Hepatocyte (in vitro differentiated cells): Measurements from ENCODE around the gene TXNRD1. TPM values are rescaled to one million over a fixed set of nuclear protein-coding genes. Genes with fewer than 3 reads are reported as not detected.
A peak's percentile ranks its signal among the peaks of the same experiment; 100 is the strongest.

Source experiments
- DNase-seq: peaks from one replicate; pipeline ENCODE4 v3.0.0-alpha.2; 2016; ENCODE audit warnings: low spot score
- H2AFZ ChIP-seq: fragments of 200-600 bp; sonication (generic); 2 replicates; pipeline ENCODE4 v1.6.0; 2016; ENCODE audit warnings: antibody characterized with exemption, mild to moderate bottlenecking
- H3K27ac ChIP-seq: fragments of 200-600 bp; sonication (generic); 2 replicates; pipeline ENCODE4 v1.5.1; 2016; ENCODE audit warnings: mild to moderate bottlenecking
- H3K27me3 ChIP-seq: fragments of 200-600 bp; sonication (generic); 2 replicates; pipeline ENCODE4 v1.6.1; 2016
- H3K36me3 ChIP-seq: fragments of 200-600 bp; sonication (generic); replicated peaks from 2 replicates; pipeline ENCODE4 v1.5.1; 2016; ENCODE audit warnings: low read depth; ENCODE audit not compliant: insufficient read depth
- H3K4me1 ChIP-seq: fragments of 200-600 bp; sonication (generic); 2 replicates; pipeline ENCODE4 v1.5.1; 2016; ENCODE audit warnings: mild to moderate bottlenecking, moderate library complexity; ENCODE audit not compliant: insufficient read depth
- H3K4me2 ChIP-seq: fragments of 200-600 bp; sonication (generic); 2 replicates; pipeline ENCODE4 v1.6.0; 2016
- H3K4me3 ChIP-seq: fragments of 200-600 bp; sonication (generic); 2 replicates; pipeline ENCODE4 v1.5.1; 2016; ENCODE audit warnings: mild to moderate bottlenecking
- H3K79me2 ChIP-seq: fragments of 200-600 bp; sonication (generic); 2 replicates; pipeline ENCODE4 v1.6.0; 2017; ENCODE audit warnings: mild to moderate bottlenecking
- H3K9me2 ChIP-seq: fragments of 200-600 bp; sonication (generic); replicated peaks from 2 replicates; pipeline ENCODE4 v1.6.0; 2017; ENCODE audit warnings: mild to moderate bottlenecking; ENCODE audit not compliant: insufficient read depth
- H3K9me3 ChIP-seq: fragments of 200-600 bp; sonication (generic); 2 replicates; pipeline ENCODE4 v1.5.1; 2016; ENCODE audit warnings: low read depth, mild to moderate bottlenecking
- H4K20me1 ChIP-seq: fragments of 200-600 bp; sonication (generic); 2 replicates; pipeline ENCODE4 v1.6.0; 2016; ENCODE audit warnings: mild to moderate bottlenecking; ENCODE audit not compliant: insufficient read depth, poor library complexity, severe bottlenecking
- EZH2 ChIP-seq: fragments of 200-600 bp; sonication (generic); IDR thresholded peaks from 2 replicates; pipeline ENCODE4 v1.6.1; 2016; ENCODE audit warnings: antibody characterized with exemption, mild to moderate bottlenecking, borderline replicate concordance
- EZH2phosphoT487 ChIP-seq: fragments of 200-600 bp; sonication (generic); IDR thresholded peaks from one replicate; pipeline ENCODE4 v1.6.1; 2018; ENCODE audit warnings: antibody characterized with exemption, mild to moderate bottlenecking, low read depth, moderate library complexity; ENCODE audit not compliant: unreplicated experiment, severe bottlenecking
- WGBS: methylation state at CpG from one replicate; pipeline ENCODE4 v1.1.6; 2016; ENCODE audit warnings: low lambda C conversion rate; ENCODE audit errors: missing lambda C conversion rate; 5-methylcytosine and 5-hydroxymethylcytosine counted together
- polyA plus RNA-seq: library from polyadenylated mRNA; unstranded; fragments of >200 nt; fragmentation: Nextera tagmentation; extraction: Ambion mirVana; gene quantifications from 2 replicates; pipeline ENCODE4 v1.2.1, GENCODE V29; 2016
- total RNA-seq: library from RNA; depleted of rRNA; stranded (reverse); fragments of >200 nt; gene quantifications from 2 replicates; pipeline ENCODE4 v1.2.3, GENCODE V29; 2014
- TF ChIP-seq, protein P1 (sequence below): fragments of 200-600 bp; sonication (generic); IDR thresholded peaks from 2 replicates; pipeline ENCODE4 v1.5.1; 2016; ENCODE audit warnings: antibody characterized with exemption, mild to moderate bottlenecking; ENCODE audit not compliant: poor library complexity

Gene TXNRD1
- total and polyA plus RNA-seq, 2 experiments from 2014 or later: 49.8 to 113 TPM

- no peaks in the 10 kb centered on the region for H3K4me1 ChIP-seq
Observed at GRCh38 chr12:104294927-104295668, 79.5 kb downstream of the TXNRD1 start.

GRCh38 chr12:104295954-104296353 lies 80.4 kb downstream of the TXNRD1 start:
- Histone ChIP-seq H3K36me3 (no peaks in the 10 kb centered on the region), H4K20me1 (peaks cover 34% of the 10 kb centered on the region), H3K4me3 (no peak overlapping the region), H3K4me2 (no peak overlapping the region), H3K27me3 (no peaks in the 10 kb centered on the region), H3K27ac (peak overlapping the region; percentile 25), H3K9me3 (no peaks in the 10 kb centered on the region), H3K9me2 (no peaks in the 10 kb centered on the region), H3K79me2 (peaks cover 85% of the 10 kb centered on the region), H2AFZ (no peak overlapping the region), H3K4me1 (no peaks in the 10 kb centered on the region)
- DNase-seq: no peak
- WGBS: 100% methylated on average over 1 of the region's 1 CpG
- TF ChIP-seq EZH2phosphoT487 (no peak), EZH2 (no peak)
- TF ChIP-seq, protein P1, sequence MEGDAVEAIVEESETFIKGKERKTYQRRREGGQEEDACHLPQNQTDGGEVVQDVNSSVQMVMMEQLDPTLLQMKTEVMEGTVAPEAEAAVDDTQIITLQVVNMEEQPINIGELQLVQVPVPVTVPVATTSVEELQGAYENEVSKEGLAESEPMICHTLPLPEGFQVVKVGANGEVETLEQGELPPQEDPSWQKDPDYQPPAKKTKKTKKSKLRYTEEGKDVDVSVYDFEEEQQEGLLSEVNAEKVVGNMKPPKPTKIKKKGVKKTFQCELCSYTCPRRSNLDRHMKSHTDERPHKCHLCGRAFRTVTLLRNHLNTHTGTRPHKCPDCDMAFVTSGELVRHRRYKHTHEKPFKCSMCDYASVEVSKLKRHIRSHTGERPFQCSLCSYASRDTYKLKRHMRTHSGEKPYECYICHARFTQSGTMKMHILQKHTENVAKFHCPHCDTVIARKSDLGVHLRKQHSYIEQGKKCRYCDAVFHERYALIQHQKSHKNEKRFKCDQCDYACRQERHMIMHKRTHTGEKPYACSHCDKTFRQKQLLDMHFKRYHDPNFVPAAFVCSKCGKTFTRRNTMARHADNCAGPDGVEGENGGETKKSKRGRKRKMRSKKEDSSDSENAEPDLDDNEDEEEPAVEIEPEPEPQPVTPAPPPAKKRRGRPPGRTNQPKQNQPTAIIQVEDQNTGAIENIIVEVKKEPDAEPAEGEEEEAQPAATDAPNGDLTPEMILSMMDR: no peak

More at GRCh38 chr12:104294927-104295668, 79.5 kb downstream of the TXNRD1 start:
- TF ChIP-seq EZH2phosphoT487: no peak
- no peak for TF ChIP-seq EZH2
- TF ChIP-seq, protein P1: no peak
- H3K36me3 ChIP-seq: no peaks in the 10 kb centered on the region
- H3K9me2 ChIP-seq: no peaks in the 10 kb centered on the region
- 66% methylated on average over 9 of the region's 9 CpGs for WGBS
- H3K4me3 ChIP-seq: no peak overlapping the region
- no peak overlapping the region for H3K27ac ChIP-seq
- peaks cover 85% of the 10 kb centered on the region for H3K79me2 ChIP-seq
- no peaks in the 10 kb centered on the region for H3K27me3 ChIP-seq
- H2AFZ ChIP-seq: no peak overlapping the region
- no peaks in the 10 kb centered on the region for H3K9me3 ChIP-seq
- peaks cover 34% of the 10 kb centered on the region for H4K20me1 ChIP-seq
- no peak for DNase-seq
- H3K4me2 ChIP-seq: no peak overlapping the region

DNA sequence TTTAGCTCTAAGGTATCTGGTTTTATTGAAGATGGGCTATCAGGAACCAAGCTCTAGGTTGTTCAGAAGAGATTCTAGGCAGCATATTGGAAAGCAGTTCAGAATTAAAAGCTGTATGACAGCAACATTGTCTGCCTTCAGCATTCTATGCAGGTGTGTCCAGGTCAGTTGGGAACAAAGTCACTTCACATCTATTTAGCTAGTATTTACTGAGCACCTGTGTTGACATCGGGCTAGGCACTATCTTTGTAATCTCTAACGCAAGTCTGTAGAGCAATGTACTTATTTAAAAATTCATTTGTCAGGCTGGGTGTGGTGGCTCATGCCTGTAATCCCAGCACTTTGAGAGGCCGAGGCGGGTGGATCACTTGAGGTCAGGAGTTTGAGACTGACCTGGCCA lies 81.1 kb downstream of the TXNRD1 start:
- Histone ChIP-seq H3K79me2 (peaks cover 88% of the 10 kb centered on the region), H3K36me3 (no peaks in the 10 kb centered on the region), H3K4me2 (no peak overlapping the region), H3K9me3 (no peaks in the 10 kb centered on the region), H4K20me1 (peaks cover 34% of the 10 kb centered on the region), H3K4me1 (no peaks in the 10 kb centered on the region), H2AFZ (no peak overlapping the region), H3K9me2 (no peaks in the 10 kb centered on the region), H3K27me3 (no peaks in the 10 kb centered on the region), H3K27ac (no peak overlapping the region), H3K4me3 (no peak overlapping the region)
- TF ChIP-seq, protein P1: no peak
- TF ChIP-seq EZH2phosphoT487 (no peak), EZH2 (no peak)
- DNase-seq: peak; percentile 22
- WGBS: 63% methylated on average over 4 of the region's 4 CpGs
